ENCODE data around the gene PODXL2.

GRCh38 chr3:127658234-127658633, 29.2 kb downstream of the PODXL2 start:
- TF ChIP-seq POLR2A (IDR thresholded peaks at IDR 0.05) (no peak), CTCF (IDR thresholded peaks at IDR 0.05) (no peak)

All from adrenal gland (tissue), 5 donors.